ENCODE results near the gene ONECUT3.

DNA sequence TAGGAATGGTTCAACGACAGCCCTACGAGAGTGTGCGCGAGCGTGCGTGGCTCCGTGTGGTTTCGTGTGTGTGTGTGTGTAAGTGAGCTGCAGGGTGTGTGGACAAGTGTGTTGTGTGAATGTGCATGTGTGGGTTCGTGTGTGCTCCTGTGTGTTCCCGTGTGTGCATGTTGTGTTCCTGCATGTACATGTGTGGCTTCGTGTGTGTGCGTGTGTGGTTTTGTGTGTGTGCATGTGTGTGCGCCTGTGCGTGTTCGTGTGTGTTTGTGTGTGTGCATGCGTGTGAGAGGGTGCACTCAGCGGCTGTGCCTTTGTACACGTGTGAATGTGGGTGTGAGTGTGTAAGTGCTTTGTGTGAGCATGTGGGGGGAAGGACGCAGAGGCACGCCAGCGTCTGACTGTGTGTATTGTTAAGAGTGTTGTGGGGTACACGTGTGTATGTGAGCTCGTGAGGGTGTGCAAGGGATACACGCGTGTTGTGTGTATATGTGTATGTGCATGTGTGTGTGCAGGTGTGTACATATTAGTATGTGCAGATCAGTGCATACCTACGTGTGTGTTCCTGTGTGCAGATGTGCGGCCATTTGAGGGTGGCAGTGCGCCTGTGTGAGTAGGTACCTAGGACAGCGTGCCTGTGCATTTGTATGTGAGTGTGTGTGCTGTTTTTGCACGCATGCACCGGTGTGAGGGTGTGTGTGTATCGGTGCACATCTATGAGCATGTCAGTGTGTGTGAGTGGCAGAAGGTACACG, 24.3 kb upstream of the ONECUT3 start:
- TF ChIP-seq, protein P1, sequence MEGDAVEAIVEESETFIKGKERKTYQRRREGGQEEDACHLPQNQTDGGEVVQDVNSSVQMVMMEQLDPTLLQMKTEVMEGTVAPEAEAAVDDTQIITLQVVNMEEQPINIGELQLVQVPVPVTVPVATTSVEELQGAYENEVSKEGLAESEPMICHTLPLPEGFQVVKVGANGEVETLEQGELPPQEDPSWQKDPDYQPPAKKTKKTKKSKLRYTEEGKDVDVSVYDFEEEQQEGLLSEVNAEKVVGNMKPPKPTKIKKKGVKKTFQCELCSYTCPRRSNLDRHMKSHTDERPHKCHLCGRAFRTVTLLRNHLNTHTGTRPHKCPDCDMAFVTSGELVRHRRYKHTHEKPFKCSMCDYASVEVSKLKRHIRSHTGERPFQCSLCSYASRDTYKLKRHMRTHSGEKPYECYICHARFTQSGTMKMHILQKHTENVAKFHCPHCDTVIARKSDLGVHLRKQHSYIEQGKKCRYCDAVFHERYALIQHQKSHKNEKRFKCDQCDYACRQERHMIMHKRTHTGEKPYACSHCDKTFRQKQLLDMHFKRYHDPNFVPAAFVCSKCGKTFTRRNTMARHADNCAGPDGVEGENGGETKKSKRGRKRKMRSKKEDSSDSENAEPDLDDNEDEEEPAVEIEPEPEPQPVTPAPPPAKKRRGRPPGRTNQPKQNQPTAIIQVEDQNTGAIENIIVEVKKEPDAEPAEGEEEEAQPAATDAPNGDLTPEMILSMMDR (IDR thresholded peaks at IDR 0.05): no peak
- no peak for TF ChIP-seq POLR2A (IDR thresholded peaks at IDR 0.05)

Measured in heart left ventricle (tissue), 13 donors.